HepG2 (cell line): Measurements from ENCODE around the gene TBC1D14. TPM values are rescaled to one million over a fixed set of nuclear protein-coding genes. Genes with fewer than 3 reads are reported as not detected.

Experiments
- CBX5 ChIP-seq: sonication (generic); formaldehyde crosslinking; IDR thresholded peaks from 2 replicates; pipeline ENCODE4 v1.4.0; 2020; ENCODE audit warnings: missing genetic modification reagents, borderline replicate concordance
- ELF1 ChIP-seq: sonication (generic); formaldehyde crosslinking; IDR thresholded peaks from 2 replicates; pipeline ENCODE4 v1.4.0; 2020; ENCODE audit warnings: missing genetic modification reagents
- ESRRA ChIP-seq: sonication (generic); formaldehyde crosslinking; IDR thresholded peaks from 2 replicates; pipeline ENCODE4 v1.5.1; 2020; ENCODE audit warnings: mild to moderate bottlenecking, low read depth, missing genetic modification reagents
- MED8 ChIP-seq: sonication (generic); formaldehyde crosslinking; IDR thresholded peaks from 2 replicates; pipeline ENCODE4 v1.8.1; 2023; ENCODE audit warnings: mild to moderate bottlenecking, missing genetic modification reagents; ENCODE audit not compliant: insufficient replicate concordance
- NFYB ChIP-seq: sonication (generic); formaldehyde crosslinking; IDR thresholded peaks from 2 replicates; pipeline ENCODE4 v1.4.0; 2020; ENCODE audit warnings: missing genetic modification reagents
- NR2F2 ChIP-seq: IDR thresholded peaks from 2 replicates; pipeline ENCODE4 v1.6.1; 2012; ENCODE audit warnings: low read depth, inconsistent platforms, borderline replicate concordance
- SOX13 ChIP-seq, 3 experiments: fragments of 450-650 bp in 1 of 3; sonication (generic) in 1 of 3; formaldehyde crosslinking in 1 of 3; IDR thresholded peaks in 2 of 3; conservative IDR thresholded peaks in 1 of 3; 2 replicates each; pipeline versions ENCODE4 v1.5.0 to v1.6.1; 2016 to 2020; ENCODE audit warnings: antibody characterized with exemption in 1 of 3, mild to moderate bottlenecking in 1 of 3, missing compliant biosample characterization in 1 of 3, missing genetic modification reagents in 1 of 3, moderate library complexity in 1 of 3
- ZBTB3 ChIP-seq: sonication (generic); formaldehyde crosslinking; IDR thresholded peaks from 2 replicates; pipeline ENCODE4 v1.4.0; 2020; ENCODE audit warnings: low read depth, mild to moderate bottlenecking, moderate library complexity, missing genetic modification reagents, borderline replicate concordance
- ZFP36L1 ChIP-seq: sonication (generic); formaldehyde crosslinking; IDR thresholded peaks from 2 replicates; pipeline ENCODE4 v1.8.0; 2022; ENCODE audit warnings: mild to moderate bottlenecking, missing genetic modification reagents, moderate library complexity
- ZNF256 ChIP-seq: sonication (generic); formaldehyde crosslinking; conservative IDR thresholded peaks from 2 replicates; pipeline ENCODE4 v1.4.0; 2020; ENCODE audit warnings: missing genetic modification reagents
- ZNF263 ChIP-seq: sonication (generic); formaldehyde crosslinking; IDR thresholded peaks from 2 replicates; pipeline ENCODE4 v1.4.0; 2020; ENCODE audit warnings: missing genetic modification reagents
- ZNF431 ChIP-seq: sonication (generic); formaldehyde crosslinking; IDR thresholded peaks from 2 replicates; pipeline ENCODE4 v1.9.0; 2022; ENCODE audit warnings: missing genetic modification reagents, low read depth, mild to moderate bottlenecking, borderline replicate concordance
- ZNF562 ChIP-seq: sonication (generic); formaldehyde crosslinking; IDR thresholded peaks from 2 replicates; pipeline ENCODE4 v1.8.0; 2022; ENCODE audit warnings: missing genetic modification reagents, borderline replicate concordance
- ZNF577 ChIP-seq: sonication (generic); formaldehyde crosslinking; IDR thresholded peaks from 2 replicates; pipeline ENCODE4 v1.4.0; 2020; ENCODE audit warnings: mild to moderate bottlenecking, low read depth, missing genetic modification reagents, borderline replicate concordance
- ZNF614 ChIP-seq: IDR thresholded peaks from 2 replicates; pipeline ENCODE4 v1.6.1; 2018; ENCODE audit warnings: missing biosample characterization, missing genetic modification reagents, inconsistent platforms, borderline replicate concordance
- ZSCAN22 ChIP-seq: sonication (generic); formaldehyde crosslinking; IDR thresholded peaks from 2 replicates; pipeline ENCODE4 v1.4.0; 2020; ENCODE audit warnings: mild to moderate bottlenecking, missing genetic modification reagents
- polyA plus RNA-seq, 8 experiments: library from polyadenylated mRNA; depleted of rRNA in 3 of 8; stranded (reverse) in 7 of 8; unstranded in 1 of 8; fragments of >200 nt; fragmentation: Illumina TruSeq in 4 of 8; extraction: Trizol in 4 of 8; gene quantifications; 2 replicates each; pipeline versions ENCODE4 v1.2.1 to v1.2.3, GENCODE V29; 2011 to 2016; ENCODE audit warnings: low read depth in 4 of 8, missing spikeins in 1 of 8, mixed read lengths in 1 of 8; ENCODE audit not compliant: insufficient read depth in 1 of 8
- total RNA-seq, 5 experiments: library from RNA; depleted of rRNA; stranded (reverse); fragments of >200 nt; fragmentation: Illumina TruSeq; extraction: Trizol; gene quantifications; 2 replicates each; pipeline ENCODE4 v1.2.3, GENCODE V29; 2016; ENCODE audit warnings: low read depth in 1 of 5
- TF ChIP-seq, protein P1 (sequence below): sonication (generic); formaldehyde crosslinking; IDR thresholded peaks from 2 replicates; pipeline ENCODE4 v1.5.0; 2020; ENCODE audit warnings: mild to moderate bottlenecking, missing genetic modification reagents, borderline replicate concordance
- TF ChIP-seq, protein P2 (sequence below): sonication (generic); formaldehyde crosslinking; IDR thresholded peaks from 2 replicates; pipeline ENCODE4 v1.8.1; 2022; ENCODE audit warnings: low read depth, mild to moderate bottlenecking, missing genetic modification reagents

The TBC1D14 gene
- total and polyA plus RNA-seq, 2 of the 13 experiments (the other 11 are each of a cell fraction or from before 2014, with no cell fraction given), result 29.5 to 46.5 TPM

- TF ChIP-seq, protein P1, sequence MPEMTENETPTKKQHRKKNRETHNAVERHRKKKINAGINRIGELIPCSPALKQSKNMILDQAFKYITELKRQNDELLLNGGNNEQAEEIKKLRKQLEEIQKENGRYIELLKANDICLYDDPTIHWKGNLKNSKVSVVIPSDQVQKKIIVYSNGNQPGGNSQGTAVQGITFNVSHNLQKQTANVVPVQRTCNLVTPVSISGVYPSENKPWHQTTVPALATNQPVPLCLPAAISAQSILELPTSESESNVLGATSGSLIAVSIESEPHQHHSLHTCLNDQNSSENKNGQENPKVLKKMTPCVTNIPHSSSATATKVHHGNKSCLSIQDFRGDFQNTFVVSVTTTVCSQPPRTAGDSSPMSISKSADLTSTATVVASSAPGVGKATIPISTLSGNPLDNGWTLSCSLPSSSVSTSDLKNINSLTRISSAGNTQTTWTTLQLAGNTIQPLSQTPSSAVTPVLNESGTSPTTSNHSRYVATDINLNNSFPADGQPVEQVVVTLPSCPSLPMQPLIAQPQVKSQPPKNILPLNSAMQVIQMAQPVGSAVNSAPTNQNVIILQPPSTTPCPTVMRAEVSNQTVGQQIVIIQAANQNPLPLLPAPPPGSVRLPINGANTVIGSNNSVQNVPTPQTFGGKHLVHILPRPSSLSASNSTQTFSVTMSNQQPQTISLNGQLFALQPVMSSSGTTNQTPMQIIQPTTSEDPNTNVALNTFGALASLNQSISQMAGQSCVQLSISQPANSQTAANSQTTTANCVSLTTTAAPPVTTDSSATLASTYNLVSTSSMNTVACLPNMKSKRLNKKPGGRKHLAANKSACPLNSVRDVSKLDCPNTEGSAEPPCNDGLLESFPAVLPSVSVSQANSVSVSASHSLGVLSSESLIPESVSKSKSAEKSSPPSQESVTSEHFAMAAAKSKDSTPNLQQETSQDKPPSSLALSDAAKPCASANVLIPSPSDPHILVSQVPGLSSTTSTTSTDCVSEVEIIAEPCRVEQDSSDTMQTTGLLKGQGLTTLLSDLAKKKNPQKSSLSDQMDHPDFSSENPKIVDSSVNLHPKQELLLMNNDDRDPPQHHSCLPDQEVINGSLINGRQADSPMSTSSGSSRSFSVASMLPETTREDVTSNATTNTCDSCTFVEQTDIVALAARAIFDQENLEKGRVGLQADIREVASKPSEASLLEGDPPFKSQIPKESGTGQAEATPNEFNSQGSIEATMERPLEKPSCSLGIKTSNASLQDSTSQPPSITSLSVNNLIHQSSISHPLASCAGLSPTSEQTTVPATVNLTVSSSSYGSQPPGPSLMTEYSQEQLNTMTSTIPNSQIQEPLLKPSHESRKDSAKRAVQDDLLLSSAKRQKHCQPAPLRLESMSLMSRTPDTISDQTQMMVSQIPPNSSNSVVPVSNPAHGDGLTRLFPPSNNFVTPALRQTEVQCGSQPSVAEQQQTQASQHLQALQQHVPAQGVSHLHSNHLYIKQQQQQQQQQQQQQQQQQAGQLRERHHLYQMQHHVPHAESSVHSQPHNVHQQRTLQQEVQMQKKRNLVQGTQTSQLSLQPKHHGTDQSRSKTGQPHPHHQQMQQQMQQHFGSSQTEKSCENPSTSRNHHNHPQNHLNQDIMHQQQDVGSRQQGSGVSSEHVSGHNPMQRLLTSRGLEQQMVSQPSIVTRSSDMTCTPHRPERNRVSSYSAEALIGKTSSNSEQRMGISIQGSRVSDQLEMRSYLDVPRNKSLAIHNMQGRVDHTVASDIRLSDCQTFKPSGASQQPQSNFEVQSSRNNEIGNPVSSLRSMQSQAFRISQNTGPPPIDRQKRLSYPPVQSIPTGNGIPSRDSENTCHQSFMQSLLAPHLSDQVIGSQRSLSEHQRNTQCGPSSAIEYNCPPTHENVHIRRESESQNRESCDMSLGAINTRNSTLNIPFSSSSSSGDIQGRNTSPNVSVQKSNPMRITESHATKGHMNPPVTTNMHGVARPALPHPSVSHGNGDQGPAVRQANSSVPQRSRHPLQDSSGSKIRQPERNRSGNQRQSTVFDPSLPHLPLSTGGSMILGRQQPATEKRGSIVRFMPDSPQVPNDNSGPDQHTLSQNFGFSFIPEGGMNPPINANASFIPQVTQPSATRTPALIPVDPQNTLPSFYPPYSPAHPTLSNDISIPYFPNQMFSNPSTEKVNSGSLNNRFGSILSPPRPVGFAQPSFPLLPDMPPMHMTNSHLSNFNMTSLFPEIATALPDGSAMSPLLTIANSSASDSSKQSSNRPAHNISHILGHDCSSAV (CRISPR knock-in tag), result no peak
- no peak for TF ChIP-seq ZNF431 (CRISPR knock-in tag)
- TF ChIP-seq, protein P2, sequence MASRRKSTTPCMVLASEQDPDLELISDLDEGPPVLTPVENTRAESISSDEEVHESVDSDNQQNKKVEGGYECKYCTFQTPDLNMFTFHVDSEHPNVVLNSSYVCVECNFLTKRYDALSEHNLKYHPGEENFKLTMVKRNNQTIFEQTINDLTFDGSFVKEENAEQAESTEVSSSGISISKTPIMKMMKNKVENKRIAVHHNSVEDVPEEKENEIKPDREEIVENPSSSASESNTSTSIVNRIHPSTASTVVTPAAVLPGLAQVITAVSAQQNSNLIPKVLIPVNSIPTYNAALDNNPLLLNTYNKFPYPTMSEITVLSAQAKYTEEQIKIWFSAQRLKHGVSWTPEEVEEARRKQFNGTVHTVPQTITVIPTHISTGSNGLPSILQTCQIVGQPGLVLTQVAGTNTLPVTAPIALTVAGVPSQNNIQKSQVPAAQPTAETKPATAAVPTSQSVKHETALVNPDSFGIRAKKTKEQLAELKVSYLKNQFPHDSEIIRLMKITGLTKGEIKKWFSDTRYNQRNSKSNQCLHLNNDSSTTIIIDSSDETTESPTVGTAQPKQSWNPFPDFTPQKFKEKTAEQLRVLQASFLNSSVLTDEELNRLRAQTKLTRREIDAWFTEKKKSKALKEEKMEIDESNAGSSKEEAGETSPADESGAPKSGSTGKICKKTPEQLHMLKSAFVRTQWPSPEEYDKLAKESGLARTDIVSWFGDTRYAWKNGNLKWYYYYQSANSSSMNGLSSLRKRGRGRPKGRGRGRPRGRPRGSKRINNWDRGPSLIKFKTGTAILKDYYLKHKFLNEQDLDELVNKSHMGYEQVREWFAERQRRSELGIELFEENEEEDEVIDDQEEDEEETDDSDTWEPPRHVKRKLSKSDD (CRISPR knock-in tag), result no peak; the same call in 1 of the 2 replicates
- no peak for TF ChIP-seq MED8 (CRISPR knock-in tag)
- no peak for TF ChIP-seq ZBTB3 (CRISPR knock-in tag)
- no peak for TF ChIP-seq ZNF263 (CRISPR knock-in tag)
- TF ChIP-seq NFYB (CRISPR knock-in tag), result no peak
- no peak for TF ChIP-seq ZNF256 (CRISPR knock-in tag)
- TF ChIP-seq ZSCAN22 (CRISPR knock-in tag), result no peak
- no peak for TF ChIP-seq ELF1 (CRISPR knock-in tag)
- no peak for TF ChIP-seq ESRRA (CRISPR knock-in tag)
- TF ChIP-seq ZFP36L1, result no peak
- TF ChIP-seq CBX5, result peak; percentile 82; the same call in 1 of the 2 replicates
- no peak for TF ChIP-seq SOX13 (IDR thresholded peaks at IDR 0.05)
- TF ChIP-seq SOX13 (CRISPR knock-in tag; conservative IDR thresholded peaks at IDR 0.05 in 1 of 2, IDR thresholded peaks at IDR 0.05 in 1 of 2), result no peak
- no peak for TF ChIP-seq ZNF614 (CRISPR knock-in tag)
- TF ChIP-seq NR2F2, result no peak
- no peak for TF ChIP-seq ZNF577 (CRISPR knock-in tag)
- no peak for TF ChIP-seq ZNF562
Measured at GRCh38 chr4:7070729-7071511, 161.3 kb downstream of the TBC1D14 start (continued).
